GM15510 (cell line): Measurements from ENCODE around the gene PCDHGA8.
"Not testable (repeated sequence)": the region's sequence is repeated elsewhere in the genome, so short reads cannot be mapped to it uniquely, and the experiment has no call there.

Experiments
- POLR2A ChIP-seq: IDR thresholded peaks from 3 replicates; pipeline ENCODE4 v1.6.1; 2011; ENCODE audit warnings: borderline replicate concordance; ENCODE audit not compliant: insufficient read length; ENCODE audit errors: extremely low read depth

The PCDHGA8 gene

DNA sequence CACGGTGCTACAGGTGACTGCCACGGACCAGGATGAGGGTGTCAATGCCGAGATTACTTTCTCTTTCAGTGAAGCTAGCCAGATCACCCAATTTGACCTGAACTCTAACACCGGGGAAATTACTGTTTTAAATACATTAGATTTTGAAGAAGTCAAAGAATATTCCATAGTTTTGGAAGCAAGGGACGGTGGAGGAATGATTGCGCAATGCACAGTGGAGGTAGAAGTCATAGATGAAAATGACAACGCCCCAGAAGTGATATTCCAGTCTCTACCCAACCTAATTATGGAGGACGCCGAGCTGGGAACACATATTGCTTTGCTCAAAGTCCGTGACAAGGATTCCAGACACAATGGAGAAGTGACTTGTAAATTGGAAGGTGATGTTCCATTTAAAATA, 3.8 kb upstream of the PCDHGA8 start:
- no peak for TF ChIP-seq POLR2A

DNA sequence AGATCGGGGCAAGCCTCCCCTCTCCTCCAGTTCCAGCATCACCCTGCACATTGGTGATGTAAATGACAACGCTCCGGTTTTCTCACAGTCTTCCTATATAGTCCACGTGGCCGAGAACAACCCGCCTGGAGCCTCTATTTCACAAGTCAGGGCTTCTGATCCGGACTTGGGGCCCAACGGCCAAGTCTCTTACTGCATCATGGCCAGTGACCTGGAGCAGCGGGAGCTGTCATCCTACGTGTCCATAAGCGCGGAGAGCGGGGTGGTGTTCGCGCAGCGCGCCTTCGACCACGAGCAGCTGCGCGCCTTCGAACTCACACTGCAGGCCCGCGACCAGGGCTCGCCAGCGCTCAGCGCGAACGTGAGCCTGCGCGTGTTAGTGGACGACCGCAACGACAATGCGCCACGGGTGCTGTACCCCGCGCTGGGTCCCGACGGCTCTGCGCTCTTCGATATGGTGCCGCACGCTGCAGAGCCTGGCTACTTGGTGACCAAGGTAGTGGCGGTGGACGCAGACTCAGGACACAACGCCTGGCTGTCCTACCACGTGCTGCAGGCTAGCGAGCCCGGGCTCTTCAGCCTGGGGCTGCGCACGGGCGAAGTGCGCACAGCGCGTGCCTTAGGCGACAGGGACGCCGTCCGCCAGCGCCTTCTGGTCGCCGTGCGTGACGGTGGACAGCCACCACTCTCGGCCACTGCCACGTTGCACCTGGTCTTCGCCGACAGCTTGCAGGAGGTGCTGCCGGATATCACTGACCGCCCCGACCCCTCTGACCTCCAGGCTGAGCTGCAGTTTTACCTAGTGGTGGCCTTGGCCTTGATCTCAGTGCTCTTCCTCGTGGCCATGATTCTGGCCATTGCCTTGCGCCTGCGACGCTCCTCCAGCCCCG, 3.0 kb upstream of the PCDHGA8 start:
- no peak for TF ChIP-seq POLR2A

DNA sequence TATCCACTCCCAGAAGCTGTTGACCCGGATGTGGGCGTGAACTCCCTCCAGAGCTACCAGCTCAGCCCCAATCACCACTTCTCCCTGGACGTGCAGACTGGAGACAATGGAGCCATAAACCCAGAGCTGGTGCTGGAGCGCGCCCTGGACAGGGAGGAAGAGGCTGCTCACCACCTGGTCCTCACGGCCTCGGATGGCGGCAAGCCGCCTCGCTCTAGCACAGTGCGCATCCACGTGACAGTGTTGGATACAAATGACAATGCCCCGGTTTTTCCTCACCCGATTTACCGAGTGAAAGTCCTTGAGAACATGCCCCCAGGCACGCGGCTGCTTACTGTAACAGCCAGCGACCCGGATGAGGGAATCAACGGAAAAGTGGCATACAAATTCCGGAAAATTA, 834 bp downstream of the PCDHGA8 start:
- no peak for TF ChIP-seq POLR2A

DNA sequence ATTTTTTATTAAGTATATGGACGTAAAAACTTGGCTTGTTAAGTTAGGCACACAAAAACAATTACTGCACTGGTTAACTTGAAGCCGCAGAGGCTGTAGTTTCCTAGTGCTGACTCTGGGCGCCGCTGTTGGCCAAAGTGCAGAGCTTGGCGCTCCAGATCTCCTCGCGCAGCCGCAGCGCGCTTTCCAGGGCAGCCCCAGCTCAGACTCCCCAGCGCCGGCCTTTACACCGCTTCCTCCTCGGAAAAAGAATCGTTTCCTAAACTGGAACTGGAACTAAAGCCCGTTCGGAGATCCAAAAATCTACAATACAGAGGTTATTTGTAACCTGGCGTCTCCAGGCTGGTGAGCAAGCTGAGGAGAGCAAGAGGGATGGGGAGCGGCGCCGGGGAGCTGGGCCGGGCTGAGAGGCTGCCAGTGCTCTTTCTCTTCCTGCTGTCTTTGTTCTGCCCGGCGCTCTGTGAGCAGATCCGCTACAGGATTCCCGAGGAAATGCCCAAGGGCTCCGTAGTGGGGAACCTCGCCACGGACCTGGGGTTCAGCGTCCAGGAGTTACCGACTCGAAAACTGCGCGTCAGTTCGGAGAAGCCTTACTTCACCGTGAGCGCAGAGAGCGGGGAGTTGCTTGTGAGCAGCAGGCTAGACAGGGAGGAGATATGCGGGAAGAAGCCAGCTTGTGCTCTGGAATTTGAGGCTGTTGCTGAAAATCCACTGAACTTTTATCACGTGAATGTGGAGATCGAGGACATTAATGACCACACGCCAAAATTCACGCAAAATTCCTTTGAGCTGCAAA, 5.5 kb downstream of the PCDHGA8 start, which contains the start of gene PCDHGB5:
PCDHGB5 (plus strand) TSS at position 192 of the 796 bp plus-strand sequence; CDS start at position 373, 181 bp downstream.
- not testable (repeated sequence) for TF ChIP-seq POLR2A

DNA sequence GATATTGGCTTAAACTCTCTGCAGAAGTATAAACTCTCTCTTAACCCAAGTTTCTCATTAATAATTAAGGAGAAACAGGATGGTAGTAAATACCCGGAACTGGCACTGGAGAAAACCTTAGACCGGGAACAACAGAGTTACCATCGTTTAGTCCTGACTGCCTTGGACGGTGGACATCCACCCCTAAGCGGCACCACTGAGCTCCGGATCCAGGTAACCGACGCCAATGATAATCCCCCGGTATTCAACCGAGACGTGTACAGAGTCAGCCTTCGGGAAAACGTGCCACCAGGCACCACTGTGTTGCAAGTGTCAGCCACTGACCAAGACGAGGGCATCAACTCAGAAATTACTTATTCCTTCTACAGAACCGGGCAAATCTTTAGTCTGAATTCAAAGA, 6.2 kb downstream of the PCDHGA8 start:
- no peak for TF ChIP-seq POLR2A

DNA sequence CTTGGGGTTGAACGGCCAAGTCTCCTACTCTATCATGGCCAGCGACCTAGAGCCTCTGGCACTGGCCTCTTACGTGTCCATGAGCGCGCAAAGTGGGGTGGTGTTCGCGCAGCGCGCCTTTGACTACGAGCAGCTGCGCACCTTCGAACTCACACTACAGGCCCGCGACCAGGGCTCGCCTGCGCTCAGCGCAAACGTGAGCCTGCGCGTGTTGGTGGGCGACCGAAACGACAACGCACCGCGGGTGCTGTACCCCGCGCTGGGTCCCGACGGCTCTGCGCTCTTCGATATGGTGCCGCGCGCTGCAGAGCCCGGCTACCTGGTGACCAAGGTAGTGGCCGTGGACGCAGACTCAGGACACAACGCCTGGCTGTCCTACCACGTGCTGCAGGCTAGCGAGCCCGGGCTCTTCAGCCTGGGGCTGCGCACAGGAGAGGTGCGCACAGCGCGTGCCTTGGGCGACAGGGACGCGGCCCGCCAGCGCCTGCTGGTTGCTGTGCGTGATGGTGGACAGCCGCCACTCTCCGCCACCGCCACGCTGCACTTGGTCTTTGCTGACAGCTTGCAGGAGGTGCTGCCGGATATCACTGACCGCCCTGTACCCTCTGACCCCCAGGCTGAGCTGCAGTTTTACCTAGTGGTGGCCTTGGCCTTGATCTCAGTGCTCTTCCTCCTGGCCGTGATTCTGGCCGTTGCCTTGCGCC, 7.3 kb downstream of the PCDHGA8 start:
- TF ChIP-seq POLR2A = no peak

DNA sequence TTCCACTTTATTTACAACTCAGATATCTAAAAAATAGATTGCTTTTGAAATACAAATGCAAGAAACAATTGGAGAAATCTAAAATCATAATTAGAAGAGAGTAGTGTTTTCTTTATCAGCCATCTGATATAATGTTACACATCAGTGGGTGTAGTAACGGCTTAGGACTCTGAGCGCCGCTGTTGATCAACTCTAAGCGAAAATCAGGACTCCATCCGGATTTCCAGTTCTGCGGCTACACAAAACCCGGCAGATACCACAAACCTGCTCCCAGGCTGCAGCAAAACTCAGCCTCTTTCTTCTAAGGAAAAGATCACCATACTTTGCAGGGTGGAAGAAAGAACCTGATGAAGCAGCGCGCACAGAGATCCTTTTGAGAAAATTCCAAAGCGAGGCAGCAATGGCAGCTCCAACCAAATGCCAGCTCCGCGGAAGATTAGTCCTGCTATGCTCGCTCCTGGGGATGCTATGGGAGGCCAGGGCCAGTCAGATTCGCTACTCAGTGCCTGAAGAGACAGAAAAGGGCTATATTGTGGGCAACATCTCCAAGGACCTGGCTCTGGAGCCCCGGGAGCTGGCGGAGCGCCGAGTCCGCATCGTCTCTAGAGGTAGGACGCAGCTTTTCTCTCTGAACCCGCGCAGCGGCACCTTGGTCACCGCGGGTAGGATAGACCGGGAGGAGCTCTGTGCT, 10.3 kb downstream of the PCDHGA8 start, which contains the start of gene PCDHGA9:
PCDHGA9 (plus strand) TSS at position 226 of the 691 bp plus-strand sequence; CDS start at position 401, 175 bp downstream.
- no peak for TF ChIP-seq POLR2A

DNA sequence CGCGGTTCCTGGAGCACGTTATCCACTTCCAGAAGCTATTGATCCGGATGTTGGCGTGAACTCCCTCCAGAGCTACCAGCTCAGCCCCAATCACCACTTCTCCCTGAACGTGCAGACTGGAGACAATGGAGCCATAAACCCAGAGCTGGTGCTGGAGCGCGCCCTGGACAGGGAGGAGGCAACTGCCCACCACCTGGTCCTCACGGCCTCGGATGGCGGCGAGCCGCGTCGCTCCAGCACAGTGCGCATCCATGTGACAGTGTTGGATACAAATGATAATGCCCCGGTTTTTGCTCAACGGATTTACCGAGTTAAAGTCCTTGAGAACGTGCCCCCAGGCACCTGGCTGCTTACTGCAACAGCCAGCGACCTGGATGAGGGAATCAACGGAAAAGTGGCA, 11.0 kb downstream of the PCDHGA8 start:
- no peak for TF ChIP-seq POLR2A

DNA sequence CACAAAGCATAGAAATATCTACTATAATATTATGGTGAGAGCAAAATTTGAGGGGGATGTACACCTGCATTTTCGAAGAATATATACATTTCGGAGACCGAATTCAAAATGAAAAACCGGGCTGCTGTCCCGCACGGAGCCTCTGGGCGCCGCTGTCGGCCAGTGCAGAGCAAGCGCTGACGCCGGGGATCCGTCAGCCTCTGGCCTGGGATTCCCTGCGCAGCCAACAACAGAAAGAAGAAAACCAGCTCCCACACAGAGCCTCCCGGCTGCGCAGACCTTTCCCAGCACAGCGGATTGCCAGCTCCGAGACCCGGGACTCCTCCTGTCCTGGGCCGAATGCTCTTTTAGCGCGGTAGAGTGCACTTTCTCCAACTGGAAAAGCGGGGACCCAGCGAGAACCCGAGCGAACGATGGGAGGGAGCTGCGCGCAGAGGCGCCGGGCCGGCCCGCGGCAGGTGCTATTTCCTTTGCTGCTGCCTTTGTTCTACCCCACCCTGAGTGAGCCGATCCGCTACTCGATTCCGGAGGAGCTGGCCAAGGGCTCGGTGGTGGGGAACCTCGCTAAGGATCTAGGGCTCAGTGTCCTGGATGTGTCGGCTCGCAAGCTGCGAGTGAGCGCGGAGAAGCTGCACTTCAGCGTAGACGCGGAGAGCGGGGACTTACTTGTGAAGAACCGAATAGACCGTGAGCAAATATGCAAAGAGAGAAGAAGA, 15.5 kb downstream of the PCDHGA8 start, which contains the start of gene PCDHGB6:
PCDHGB6 (plus strand) TSS at position 232 of the 716 bp plus-strand sequence; CDS start at position 414, 182 bp downstream.
- TF ChIP-seq POLR2A = not testable (repeated sequence)

DNA sequence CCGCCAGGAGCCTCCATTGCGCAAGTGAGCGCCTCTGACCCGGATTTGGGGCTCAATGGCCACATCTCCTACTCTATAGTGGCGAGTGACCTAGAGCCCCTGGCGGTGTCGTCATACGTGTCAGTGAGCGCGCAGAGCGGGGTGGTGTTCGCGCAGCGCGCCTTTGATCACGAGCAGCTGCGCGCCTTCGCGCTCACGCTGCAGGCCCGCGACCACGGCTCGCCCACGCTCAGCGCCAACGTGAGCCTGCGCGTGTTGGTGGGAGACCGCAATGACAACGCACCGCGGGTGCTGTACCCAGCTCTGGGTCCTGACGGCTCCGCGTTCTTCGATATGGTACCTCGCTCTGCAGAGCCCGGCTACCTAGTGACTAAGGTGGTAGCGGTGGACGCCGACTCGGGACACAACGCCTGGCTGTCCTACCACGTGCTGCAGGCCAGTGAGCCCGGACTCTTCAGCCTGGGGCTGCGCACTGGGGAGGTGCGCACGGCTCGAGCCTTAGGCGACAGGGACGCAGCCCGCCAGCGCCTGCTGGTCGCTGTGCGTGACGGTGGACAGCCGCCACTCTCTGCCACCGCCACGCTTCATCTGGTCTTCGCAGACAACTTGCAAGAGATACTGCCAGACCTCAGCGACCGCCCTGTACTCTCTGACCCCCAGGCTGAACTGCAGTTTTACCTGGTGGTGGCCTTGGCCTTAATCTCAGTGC, 17.3 kb downstream of the PCDHGA8 start:
- no peak for TF ChIP-seq POLR2A

DNA sequence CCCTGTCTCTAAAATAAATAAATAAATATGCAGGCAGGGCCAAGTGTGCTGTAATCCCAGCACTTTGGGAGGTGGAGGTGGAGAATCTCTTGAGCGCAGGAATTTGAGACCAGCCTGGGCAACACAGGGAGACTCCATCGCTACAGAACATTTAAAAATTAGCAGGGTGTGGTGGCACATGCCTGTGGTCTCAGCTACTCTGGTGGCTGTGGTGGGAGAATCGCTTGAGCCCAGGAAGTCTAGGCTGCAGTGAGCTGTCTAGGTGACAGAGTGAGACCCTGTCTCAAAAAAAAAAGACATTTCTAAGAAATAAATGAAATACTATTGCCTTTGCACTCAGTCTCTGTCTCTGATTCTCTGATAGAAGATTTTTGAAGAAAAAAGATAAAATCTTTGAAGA, 19.1 kb downstream of the PCDHGA8 start:
- TF ChIP-seq POLR2A = no peak

DNA sequence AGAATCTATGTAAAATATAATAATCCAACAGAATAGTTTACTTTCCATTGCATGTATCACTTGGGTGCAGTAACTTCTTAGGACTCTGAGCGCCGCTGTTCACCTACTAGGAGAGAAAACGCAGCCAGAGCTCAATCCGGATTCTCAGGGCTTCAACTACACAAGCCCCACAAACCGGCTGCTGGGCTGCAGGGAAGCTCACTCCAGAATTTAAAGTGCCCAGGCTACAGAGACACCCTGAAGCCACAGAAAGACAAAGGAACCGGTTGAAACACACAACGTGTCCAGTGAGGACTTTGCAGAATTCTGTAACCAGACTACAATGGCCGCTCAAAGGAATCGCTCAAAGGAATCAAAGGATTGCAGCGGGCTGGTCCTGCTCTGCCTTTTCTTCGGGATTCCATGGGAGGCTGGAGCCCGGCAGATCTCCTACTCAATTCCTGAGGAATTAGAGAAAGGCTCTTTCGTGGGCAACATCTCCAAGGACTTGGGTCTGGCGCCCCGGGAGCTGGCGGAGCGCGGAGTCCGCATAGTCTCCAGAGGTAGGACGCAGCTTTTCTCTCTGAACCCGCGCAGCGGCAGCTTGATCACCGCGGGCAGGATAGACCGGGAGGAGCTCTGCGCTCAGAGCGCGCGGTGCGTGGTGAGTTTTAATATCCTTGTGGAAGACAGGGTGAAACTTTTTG, 20.6 kb downstream of the PCDHGA8 start, which contains the start of gene PCDHGA10:
PCDHGA10 (plus strand) TSS at position 134 of the 686 bp plus-strand sequence; CDS start at position 323, 189 bp downstream.
- no peak for TF ChIP-seq POLR2A
